DOHH2 (cell line): ENCODE data around the gene NCBP2.

Experiments
- CTCF ChIP-seq: fragments of 200-600 bp; sonication (generic); IDR thresholded peaks from one replicate; pipeline ENCODE4 v1.5.1; 2014; ENCODE audit warnings: antibody characterized with exemption, mild to moderate bottlenecking, low read depth, low read length; ENCODE audit not compliant: poor library complexity, severe bottlenecking
- EZH2phosphoT487 ChIP-seq: fragments of 200-600 bp; sonication (generic); IDR thresholded peaks from 2 replicates; pipeline ENCODE4 v1.6.1; 2017; ENCODE audit warnings: borderline replicate concordance, mild to moderate bottlenecking, antibody characterized with exemption, low read length, moderate library complexity, mixed read lengths

GRCh38 chr3:196970547-196971093 lies 28.3 kb upstream of the NCBP2 start:
- no peak for TF ChIP-seq CTCF
- TF ChIP-seq EZH2phosphoT487 = no peak
